Posterior cingulate gyrus (tissue), 11 donors: Measurements from ENCODE around the gene PRICKLE2.

Experiments used
- DNase-seq, 10 donors: peaks; one replicate each; pipeline versions ENCODE4 v3.0.0 to v3.0.0-alpha.2; 2020 to 2021; ENCODE audit warnings: mixed read lengths in 3 of 10
- intact Hi-C: fragments of 100-400 bp; cut with DNase I; formaldehyde crosslinking; loops from one replicate; pipeline ENCODE4 v1.15.1; 2023

The PRICKLE2 gene

DNA sequence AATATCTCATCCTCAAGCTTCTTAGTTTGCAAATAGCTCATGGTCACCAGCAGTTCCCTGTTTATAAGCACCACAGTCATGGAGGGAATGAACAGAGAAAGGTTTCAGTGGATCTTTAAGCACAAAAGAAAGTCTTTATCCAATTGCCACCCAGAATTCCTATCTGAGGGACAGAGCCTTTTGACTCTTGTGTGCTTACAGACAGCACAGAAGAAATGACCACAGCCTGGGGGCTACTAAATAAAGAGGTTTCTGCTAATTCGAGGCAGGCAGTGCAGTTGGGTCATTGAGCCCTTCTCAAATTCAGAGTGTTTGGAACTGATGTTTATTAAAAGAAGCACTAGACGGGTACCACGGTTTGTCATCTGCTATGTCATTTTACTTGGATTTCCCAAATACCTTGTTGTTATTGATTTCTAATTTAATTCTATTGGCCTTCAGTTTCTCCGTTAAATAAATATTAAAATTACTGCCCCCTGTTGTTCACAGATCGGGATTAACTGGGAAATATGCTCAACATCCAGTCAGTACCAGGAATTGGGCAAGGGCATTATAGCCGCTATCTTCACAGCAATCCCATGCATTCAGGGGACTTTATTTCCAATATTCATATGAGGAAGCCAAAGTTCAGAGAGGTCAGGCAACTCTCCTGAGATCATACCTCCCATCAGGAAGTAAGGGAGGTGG, 3.6 kb downstream of the PRICKLE2 start:
- DNase-seq: no peak

DNA sequence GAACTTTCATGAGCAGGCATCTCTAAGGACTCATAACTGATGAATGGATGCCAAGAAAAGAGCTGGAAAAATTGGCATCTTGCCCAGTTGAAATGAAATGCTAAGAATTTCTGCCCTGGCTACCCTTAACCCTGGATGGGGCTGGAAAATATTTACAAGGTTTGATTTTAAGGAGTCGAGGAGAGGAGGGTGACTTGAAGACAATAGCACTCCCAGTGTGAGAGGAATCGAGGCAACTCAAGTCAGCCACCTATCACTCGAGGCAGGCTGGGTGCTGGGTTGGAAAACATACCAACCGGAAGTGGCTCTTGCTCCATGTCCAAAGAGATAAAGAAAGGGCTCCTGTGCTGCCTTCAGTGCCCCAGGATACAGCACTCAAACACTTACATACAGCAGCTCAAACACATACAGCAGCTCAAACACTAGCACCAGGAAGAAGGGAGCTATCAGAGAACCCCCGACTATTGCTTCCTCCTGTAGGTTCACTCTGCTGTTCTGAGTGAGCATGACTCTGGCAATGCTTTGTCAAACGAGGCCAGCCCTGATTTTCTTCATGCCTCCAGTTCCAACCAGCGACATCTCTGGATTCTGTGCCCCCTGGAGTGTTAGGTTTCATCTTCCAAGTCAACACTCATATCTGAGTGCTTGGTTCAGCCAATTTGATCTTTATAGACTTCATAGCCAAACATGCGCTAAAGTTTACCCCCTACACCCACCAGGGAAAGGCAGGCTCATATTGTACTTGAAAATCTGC, 4.9 kb downstream of the PRICKLE2 start:
- DNase-seq: no peak
- intact Hi-C loops: loop anchor here (5.0 kb wide), 1 partner anchor 177 kb away; no protein-coding TSS in a partner anchor

More for the DNA sequence above, 3.6 kb downstream of the PRICKLE2 start:
- intact Hi-C loops: loop anchor here (5.0 kb wide), 1 partner anchor 176 kb away; no protein-coding TSS in a partner anchor

DNA sequence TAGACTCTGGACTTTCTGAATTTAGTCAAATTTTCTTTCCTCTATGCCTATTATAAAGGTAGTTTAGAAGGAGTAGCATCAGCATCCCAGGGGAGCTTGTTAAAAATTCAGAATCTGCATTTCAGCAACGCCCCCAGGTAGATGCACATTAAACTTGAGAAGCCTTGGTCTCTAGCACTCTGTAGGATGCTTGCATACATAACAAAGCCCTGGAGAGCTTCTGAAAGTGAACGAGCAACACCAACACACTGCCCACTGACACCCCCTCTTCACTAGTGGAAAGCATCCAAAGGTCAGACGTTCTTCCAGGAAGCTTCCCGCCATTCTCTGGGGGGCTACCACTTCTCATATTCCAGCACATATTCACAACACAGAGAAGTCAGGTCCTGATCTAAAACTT, 6.5 kb downstream of the PRICKLE2 start:
- intact Hi-C loops: no loop called here
- no peak for DNase-seq

DNA sequence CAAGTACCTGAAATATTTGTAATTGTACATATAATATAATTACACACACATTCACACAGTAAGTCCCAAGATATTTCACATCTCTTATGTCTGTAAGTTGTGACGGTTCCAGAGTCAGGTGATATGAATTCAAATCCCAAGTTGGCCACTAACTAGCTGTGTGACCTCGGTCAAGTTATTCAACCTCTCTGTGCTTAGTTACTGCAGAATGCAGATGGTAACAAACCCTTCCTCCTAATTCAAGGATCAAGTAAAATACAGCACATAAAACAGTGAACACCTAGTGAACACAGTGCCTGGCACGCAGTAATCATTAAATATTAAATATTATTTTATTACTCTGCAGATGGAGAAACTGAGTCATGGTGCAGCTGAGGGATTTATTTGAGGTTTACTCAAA, 6.9 kb downstream of the PRICKLE2 start:
- DNase-seq: no peak
- intact Hi-C loops: no loop called here

DNA sequence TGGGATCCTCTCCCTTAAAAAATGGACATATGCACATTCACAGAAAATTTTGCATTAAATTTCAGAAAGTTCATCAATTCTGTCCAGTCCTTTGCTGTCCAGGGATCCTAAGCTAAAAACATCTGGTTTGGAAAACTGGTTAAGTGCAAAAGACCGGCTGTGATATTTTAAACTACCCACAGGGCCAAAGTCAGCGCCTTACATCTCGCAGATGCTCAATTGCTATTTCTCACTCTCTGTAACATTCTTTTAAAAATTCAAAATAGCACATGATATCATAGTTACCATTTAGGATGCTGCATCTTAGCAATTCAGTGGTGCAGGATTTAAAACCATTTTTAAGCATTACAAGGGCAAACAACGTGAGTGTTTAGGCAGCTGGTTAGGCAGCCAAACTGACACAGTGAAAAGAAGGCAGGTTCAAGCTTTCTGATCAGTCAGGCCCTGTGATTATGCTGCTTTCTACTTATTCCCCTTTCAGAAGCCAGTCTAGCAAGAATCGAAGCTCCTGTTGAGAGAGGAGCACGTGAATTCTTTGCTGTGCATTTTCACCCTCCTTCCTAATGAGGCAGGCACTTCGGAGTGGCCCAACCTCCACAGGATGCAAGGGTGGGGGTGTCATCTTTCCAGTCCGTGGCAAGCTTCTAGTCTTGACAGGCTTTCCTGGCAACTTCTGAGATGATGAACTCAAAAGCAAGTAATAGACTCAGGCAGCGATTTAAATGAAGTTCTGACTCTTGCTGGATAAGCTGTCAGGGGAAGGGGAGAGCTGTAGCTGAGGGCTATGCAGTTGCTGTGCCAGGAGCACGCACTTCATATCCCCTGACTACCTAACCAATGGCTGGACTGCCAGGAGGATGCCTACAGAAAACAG, 8.8 kb downstream of the PRICKLE2 start:
- intact Hi-C loops: no loop called here
- no peak for DNase-seq

DNA sequence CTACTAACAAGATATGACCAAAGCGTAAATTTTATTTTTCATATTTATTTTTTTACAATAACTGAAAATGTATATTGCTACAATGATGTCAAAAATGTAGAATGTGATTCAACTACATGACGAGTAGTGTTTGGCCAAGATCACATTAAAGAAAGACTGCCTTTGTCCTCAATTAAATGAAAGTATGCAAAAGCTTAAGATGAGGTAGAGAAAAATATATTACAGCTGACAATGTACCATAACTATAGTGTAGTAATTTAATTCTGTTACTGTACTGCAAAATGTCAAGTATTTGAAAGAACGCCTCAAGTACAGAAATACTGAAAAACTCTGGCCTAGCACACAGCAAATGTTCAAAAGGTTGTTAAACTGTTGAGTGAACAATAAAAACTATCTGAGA, 9.7 kb downstream of the PRICKLE2 start:
- intact Hi-C loops: no loop called here
- DNase-seq: no peak

DNA sequence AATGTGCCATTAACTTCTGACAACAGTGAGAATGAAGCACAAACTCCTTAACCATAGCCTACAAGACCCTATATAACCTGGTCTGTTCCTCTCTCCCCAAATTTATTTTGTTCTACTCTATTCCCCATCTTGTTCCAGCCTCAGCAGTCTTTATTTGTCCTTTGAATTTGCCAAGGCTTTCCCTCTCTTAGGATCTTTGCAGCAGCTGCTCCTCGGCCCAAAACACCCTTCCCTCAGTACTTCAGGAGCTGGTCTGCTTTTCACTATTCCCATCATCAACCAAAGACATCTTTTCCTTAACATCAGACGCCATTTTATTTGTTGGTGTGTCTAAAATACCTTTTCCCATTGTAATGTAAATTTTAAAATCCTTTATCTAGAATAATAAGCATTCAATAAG, 10.2 kb downstream of the PRICKLE2 start:
- intact Hi-C loops: no loop called here
- no peak for DNase-seq

DNA sequence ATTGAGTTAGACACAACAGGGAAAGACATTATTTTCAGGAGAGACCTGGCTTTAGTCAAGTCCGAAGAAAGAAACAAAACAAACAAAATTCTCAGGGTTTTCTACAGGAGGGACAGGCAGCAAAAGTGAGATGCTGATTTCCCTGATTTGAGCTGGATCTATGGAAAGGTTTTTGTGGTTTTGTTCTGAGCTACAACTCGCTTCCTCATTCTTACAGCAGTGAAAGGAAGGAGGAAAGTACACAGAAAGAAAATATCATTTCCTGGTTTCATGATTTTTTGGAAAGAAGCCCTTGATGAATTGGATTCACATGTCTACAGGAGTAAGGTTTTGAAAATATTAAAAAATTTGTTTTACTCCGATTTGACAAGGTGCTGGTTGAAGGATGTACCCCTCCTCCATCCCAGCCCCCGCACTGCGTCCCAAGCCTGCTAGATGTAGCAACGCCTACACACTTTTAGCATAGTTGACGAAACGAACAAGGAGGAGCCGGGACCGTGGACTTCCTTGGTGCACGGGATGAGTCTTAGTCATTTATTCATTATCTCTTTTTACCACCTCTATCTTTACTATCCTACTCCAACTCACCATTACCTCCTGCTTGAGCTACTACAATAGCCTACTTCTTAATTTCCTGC, 10.8 kb downstream of the PRICKLE2 start:
- intact Hi-C loops: loop anchor here (5.0 kb wide), 1 partner anchor 53 kb away; no protein-coding TSS in a partner anchor
- DNase-seq: peak in 5 of 10 donors; percentile 36 to 90 (median 82)

DNA sequence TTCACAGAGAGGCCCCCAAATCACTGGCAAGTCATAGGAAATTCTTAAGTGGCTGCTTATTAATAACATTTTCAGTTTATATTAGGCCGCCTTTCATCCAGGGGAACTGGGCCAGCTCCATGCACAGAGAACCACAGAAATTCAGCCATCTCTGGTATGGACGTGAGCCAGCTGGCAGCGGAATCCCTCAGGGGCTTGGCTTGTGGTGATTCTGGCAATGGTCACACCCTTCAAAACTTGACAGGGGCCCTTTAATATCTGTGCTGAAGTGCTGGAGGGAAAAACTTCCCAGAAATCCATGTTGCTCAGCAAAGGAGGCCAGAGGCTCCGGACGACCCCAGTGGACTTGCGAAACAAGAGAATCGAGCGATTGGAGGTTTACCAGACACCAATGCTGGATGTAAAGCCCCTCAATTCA, 11.3 kb downstream of the PRICKLE2 start:
- intact Hi-C loops: loop anchor here (5.0 kb wide), 1 partner anchor 53 kb away; no protein-coding TSS in a partner anchor
- DNase-seq: no peak

DNA sequence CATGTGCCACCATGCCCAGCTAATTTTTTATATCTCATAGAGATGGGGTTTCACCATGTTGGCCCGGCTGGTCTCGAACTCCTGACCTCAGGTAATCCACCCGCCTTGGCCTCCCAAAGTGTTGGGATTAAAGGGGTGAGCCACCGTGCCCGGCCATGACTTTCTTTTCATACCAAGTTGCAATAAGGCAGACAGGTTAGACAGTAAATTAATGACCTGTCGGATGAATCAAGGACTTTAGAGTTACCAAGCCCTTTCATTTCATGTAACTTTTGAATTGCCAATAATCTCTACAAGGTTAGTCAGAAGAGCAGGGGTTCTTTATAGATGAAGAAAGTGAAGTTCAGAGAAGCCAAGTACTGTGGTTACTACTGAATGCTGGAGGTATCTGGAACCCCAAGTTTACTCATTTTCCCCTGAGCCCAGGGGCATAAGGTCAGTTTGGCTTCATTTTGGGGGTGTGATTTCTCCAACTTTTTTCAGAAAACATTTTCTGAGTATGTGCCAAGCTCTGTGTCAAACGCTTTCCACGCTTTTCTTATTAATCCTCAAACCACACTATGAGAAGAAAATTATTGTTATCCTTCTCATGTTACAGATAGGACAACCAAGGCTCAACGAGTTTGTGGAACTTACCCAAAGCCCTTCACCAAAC, 11.9 kb downstream of the PRICKLE2 start:
- no peak for DNase-seq
- intact Hi-C loops: loop anchor here (5.0 kb wide), 1 partner anchor 54 kb away; no protein-coding TSS in a partner anchor

DNA sequence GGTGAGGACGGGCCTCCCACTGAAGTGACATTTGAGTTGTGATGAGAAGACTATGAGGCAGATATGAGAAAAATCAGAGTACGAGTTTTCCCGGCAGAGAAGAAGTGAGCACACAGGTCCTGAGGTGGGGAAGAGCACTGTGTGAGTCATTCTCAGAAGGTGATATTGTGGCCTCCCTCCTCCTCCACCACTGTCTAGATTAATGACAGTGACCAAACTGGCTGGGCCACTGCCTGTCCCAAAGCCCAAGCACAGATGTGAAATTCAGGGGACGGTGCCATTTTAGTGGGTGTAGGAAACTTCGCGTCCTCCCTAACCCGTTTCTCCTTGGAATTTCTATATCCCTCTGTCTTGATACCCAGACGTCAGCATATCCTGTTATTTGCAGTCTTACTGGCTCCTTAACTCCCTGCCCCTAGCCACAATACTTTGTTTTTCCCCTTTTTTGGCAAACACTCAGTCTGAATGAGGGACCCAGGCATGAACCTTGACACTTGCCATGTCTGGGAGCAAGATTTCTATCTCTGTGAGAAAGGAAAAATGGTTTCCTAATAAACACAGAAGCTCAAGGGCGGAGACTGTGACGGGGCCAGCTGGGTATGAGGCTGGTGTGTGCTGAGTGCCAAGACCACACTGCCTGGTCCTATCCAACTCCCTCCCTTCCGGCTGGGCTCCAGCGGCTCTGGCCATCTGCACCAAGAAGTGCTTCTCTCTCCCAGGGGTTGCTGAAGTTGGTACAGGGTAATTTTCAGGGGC, 15.2 kb downstream of the PRICKLE2 start:
- peak; percentile 60 to 96 (median 73) for DNase-seq
- intact Hi-C loops: loop anchor here (5.0 kb wide), 1 partner anchor 57 kb away; no protein-coding TSS in a partner anchor

DNA sequence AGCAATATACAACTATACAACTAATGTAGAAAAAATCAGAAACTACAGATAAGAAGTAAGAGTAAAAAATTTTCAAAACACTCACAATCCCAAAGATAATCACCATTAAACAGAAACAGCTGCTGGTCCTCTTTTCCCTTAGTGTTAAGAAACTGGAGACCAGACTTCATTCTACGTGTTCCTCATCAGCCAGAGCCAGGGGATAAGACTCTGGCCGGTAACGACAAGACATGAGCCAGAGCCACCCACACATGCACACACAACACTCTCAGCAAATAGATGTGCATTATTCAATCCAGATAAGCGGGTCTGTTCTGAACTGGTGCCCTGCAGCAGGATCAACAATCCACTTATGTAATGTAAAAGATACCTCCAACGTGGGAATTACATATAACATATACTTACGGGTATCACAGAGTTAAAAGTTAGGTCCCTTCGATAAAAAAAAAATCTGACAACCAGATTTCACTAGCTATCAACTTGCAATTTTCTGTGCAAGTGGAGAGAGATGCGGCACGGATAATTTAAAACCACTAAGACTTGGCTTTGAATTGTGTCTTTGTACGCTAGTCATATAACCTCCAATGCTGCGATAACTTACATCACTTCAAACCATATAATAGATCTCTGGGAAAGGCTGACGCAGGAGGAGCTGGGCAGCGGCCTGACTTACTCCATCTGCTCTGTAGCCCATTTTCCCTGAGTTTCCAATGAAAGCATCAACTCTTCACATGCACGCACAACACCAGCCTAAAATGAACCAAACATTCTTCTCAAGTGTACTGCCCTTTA, 17.8 kb downstream of the PRICKLE2 start:
- peak in 1 of 10 donors; percentile 22 for DNase-seq
- intact Hi-C loops: no loop called here

DNA sequence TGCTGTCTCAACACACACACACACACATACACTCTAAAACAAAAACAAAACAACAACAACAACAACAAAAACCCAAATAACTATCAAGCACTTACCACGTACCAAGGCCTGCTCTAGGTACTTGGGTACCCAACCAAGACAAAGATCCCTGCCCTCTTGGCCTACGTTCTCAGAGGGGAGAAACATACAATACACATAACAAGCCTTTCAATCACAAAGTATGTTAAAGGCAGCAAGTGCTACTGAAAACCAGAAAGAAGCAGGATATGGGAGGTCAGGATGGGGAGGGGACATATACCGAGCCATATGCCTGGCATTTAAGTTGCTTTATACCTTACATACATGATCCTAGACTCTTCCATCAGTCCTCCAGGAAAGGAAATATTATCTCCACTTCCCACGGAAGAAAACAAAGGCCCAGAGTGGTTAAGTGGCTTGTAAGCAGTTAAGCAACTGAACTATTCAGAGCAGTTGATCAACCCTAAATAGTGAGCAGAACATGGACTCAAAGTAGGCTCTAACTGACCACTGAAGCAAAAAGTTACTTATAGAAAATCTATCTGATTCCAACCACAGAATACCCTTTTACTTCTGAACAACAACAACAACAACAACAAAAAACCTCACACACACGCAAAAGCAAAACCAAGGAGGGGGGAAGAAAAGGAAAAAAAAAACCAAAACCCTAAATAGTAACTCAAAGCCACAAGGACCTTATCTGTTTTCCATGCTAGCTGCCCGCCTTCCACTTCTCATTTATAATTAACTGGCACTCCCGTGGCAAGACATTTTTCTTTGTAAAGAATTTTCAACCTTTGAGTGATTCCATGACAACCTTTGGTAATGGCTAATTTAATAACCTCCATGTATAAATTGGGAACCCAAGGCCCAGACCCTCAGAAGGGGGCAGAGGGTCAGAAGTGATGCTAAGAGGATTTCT, 21.0 kb downstream of the PRICKLE2 start:
- no peak for DNase-seq
- intact Hi-C loops: no loop called here

DNA sequence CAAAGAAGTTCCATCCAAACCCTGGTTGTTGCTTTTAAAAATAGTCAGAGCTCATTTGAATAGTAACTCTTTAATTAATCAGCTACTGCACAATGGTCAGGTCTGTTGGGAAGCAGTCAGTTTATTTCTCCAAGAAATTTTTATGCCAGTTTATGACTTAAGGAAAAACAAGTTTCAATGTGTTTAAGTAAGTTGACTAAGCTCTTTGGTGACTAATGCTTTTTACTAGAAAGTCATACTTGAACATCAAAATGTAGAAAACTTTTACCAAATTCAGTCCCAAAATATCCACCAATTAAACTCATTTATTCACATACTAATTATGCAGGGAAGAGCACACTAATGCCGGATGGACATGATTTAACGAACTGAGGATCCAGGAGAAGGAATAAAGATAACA, 22.1 kb downstream of the PRICKLE2 start:
- intact Hi-C loops: no loop called here
- DNase-seq: no peak

DNA sequence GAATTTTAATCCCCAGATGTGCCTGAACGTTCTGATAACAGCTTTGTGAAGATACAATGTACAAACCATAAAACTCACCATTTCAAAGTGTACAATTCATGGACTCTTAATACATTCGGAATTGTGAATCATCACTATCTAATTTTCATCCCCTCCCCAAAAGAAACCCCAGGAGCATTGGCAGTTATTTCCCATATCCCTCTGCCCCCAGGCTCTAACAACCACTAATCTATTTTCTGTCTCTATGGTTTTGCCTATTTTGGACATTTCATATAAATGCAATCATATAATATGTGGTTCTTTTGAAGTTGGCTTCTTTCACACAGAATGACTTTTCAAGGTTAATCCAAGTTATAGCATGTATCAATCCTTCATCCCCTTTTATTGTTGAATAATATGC, 25.3 kb downstream of the PRICKLE2 start:
- intact Hi-C loops: no loop called here

DNA sequence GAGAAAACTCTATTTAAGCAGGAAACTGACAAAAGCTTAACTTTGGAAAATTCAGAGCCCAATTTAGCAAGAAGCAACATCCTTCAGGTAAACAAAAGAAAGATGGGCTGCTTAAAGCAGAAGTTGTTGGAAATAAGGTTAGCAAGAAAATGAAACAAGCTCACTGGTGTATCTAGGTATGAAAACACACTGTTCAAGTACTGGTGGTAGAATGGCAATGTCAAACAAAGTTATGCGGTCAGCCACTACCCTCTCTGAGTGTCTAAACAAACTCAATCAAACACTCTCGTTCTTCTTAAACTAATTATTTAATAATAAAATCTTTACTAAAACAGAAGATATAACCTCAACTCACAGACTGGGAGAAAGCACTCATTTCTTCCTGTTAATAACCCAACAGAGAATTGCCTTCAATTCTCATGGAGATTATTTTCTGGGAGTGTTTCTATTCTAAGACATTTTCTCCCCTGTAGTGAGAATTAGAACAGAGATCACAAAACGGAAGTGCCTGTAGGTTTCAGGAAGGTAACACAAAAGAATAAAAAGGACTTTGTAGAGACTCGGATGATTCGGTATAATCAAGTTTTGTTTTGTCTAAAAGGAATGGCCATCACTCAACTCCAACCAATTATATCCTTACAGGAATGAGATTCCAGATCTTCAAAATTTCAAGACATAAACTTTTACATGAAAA, 28.9 kb downstream of the PRICKLE2 start:
- intact Hi-C loops: no loop called here
- DNase-seq: no peak

More for the DNA sequence above, 25.3 kb downstream of the PRICKLE2 start:
- no peak for DNase-seq
